CD4-positive, alpha-beta T cell treated with Interferon gamma for 1 hour (primary cell): ENCODE data around the gene DNAJC3.
"Not testable (repeated sequence)": the region's sequence is repeated elsewhere in the genome, so short reads cannot be mapped to it uniquely, and the experiment has no call there.

Experiments used
- DNase-seq: peaks from one replicate; pipeline ENCODE4 v3.0.0-alpha.2; 2020

DNAJC3 gene

GRCh38 chr13:95722241-95722640 is 45.3 kb downstream of the DNAJC3 start:
- DNase-seq: no peak

DNA sequence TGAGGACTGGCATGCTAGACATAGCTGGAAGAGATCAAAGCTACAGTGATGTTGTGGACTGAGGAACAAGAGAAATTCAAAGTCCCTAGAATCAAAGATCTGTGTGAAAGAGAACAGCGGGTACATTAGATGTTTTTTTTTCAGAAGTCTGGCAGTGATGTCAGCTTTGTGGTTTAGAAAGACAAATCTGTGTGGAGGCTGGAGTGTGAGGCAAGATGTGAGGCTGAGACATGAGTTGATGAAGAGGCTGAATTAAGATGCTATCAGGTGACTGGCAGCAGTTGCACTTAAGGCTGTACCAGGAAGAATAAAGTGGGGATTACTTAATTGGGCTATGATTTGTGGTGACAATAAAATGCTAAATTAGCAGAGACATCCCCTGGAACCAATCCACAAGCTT is 46.5 kb downstream of the DNAJC3 start:
- no peak for DNase-seq

DNA sequence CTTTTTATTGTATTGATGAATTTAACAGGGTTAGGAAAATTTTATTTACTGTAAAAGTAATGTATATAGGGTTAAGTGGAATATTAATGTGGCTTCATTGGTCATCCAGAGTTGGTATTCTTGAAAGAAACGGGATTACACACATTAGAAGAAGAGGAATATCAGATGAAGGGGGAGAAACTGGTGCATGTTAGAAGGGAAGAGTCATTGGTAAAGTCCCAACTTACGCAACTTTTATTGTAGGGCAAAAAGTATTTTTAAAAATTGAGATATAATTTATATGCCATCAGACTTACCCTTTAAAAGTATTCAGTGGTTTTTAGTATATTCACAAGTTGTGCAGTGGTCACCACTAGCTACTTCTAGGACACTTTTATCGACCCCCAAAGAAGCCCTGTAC is 47.3 kb downstream of the DNAJC3 start:
- no peak for DNase-seq

DNA sequence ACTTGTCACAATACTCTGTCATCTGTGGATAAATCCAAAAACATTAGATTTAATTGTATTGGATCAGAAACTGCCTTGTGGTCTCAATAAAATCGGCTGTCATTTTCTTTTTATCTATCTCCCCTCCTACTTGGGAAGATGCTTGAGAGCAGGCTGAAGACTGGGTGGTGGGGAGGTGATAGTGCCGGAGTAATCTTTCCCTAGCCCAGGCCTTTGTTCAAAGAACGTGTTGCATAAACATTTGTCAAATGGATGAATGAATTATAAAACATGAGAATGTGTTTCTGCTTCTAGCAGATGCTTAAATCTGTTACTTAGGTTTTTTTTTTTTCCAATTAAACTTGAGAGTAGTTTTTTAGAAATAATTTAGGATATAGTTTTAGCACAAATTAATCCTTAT is 49.9 kb downstream of the DNAJC3 start:
- no peak for DNase-seq

DNA sequence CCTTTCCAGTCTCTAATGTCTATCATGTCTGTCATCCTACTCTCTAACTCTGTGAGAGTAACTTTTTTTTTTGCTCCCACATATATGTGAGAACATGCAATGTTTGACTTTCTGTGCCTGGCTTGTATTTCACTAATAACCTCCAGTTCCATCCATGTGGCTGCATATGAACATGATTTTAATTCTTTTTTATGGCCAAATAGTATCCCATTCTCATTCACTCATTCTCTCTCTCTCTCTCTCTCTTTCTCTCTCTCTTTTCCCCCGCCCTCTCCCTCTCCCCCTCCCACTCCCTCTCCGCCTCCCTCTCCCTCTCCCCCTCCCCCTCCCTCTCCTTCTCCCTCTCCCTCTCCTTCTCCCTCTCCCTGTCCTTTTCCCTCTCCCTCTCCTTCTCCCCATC is 52.0 kb downstream of the DNAJC3 start:
- no peak for DNase-seq

- DNase-seq: no peak
These were observed 57.2 kb downstream of the DNAJC3 start for GRCh38 chr13:95734124-95734523.

DNA sequence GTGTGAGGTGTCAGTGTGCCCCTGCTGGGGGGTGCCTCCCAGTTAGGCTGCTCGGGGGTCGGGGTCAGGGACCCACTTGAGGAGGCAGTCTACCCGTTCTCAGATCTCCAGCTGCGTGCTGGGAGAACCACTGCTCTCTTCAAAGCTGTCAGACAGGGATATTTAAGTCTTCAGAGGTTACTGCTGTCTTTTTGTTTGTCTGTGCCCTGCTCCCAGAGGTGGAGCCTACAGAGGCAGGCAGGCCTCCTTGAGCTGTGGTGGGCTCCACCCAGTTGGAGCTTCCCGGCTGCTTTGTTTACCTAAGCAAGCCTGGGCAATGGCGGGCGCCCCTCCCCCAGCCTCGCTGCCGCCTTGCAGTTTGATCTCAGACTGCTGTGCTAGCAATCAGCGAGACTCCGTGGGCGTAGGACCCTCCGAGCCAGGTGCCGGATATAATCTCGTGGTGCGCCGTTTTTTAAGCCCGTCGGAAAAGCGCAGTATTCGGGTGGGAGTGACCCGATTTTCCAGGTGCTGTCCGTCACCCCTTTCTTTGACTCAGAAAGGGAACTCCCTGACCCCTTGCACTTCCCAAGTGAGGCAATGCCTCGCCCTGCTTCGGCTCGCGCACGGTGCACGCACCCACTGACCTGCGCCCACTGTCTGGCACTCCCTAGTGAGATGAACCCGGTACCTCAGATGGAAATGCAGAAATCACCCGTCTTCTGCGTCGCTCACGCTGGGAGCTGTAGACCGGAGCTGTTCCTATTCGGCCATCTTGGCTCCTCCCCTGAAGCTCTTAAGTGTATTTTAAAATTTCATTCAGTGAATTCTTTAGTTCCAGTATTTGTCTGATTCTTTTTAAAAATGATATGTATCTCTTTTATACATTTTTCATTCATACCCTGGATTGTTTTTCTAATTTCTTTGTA is 63.4 kb downstream of the DNAJC3 start:
- not testable (repeated sequence) for DNase-seq

- DNase-seq: no peak
These were observed 64.0 kb downstream of the DNAJC3 start for GRCh38 chr13:95740979-95741320.

GRCh38 chr13:95741584-95742563 is 64.9 kb downstream of the DNAJC3 start:
- DNase-seq: no peak

- DNase-seq: no peak
These were observed 66.3 kb downstream of the DNAJC3 start for GRCh38 chr13:95743192-95743591.

- DNase-seq: no peak
These were observed 68.3 kb downstream of the DNAJC3 start for GRCh38 chr13:95745289-95745688.

DNA sequence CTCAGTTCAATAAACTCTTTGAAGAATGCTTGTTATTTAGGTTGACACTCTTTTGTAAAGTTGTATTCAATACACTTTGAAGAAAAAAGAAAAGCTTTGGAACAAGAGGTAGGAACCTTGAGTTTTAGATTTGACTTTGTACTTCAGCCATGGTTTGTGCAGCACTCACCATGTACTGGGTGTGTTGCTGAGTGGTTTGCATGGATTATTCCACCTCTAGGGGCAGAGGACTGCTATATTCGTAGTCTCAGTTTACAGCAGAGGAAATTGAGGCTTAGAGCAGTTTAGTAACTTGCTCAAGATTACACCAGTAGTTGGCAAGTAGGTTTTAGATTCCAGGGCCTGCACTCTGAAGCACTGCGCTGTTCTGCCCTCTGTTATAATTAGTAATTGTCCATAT is 68.8 kb downstream of the DNAJC3 start:
- DNase-seq: no peak

DNA sequence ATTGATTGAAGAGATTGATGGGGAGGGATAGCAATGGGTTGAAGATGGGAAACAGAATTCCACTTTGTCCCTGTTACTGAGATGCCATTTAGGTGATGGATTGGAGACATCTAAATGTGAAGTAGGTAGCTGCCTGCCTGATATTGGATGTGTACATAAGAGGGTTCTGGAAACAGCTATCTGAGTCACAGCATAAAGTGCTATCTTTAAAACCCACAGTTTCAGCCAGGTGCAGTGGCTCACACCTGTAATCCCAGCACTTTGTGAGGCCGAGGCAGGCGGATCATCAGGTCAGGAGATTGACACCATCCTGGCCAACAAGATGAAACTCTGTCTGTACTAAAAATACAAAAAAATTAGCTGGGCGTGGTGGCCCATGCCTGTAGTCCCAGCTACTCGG is 72.6 kb downstream of the DNAJC3 start:
- no peak for DNase-seq

- no peak for DNase-seq
These were observed 75.7 kb downstream of the DNAJC3 start for GRCh38 chr13:95752677-95753076.

DNA sequence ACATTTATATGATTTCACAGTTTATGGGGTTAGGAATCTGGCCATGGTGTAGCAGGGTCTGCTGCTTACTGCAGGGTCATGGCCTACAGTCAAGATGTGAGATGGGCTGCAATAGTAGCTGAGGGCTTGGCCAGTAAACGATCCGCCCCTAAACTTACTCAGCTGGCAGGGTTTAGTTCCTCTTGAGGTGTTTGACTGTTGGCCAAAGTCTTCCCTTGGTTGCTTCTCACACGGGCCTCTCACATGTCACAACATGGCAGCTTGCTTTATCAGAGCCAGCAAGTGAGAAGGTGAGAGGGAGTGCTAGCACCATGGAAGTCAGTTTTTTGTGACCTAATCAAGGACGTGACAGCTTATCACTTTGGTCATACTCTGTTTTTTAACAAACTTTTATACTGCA is 77.1 kb downstream of the DNAJC3 start:
- DNase-seq: no peak

DNA sequence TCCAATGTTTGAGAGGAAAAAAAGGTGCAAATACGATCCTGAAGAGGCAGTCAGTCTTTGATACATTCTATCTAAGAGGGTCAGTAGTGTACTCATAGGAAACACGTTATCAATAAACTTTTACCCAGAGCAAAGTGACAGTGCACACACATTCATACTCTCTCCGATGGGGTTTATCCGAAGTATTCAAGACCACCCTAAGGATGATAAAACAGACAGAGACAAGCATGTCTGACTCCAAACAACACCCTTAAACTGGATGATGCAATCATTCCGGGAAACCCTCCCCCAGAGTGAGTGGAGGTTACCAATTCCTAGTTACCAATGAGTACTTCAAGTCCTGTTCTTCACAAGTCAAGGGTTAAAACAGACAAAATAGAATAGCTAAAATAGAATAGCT is 79.1 kb downstream of the DNAJC3 start:
- DNase-seq: no peak

DNA sequence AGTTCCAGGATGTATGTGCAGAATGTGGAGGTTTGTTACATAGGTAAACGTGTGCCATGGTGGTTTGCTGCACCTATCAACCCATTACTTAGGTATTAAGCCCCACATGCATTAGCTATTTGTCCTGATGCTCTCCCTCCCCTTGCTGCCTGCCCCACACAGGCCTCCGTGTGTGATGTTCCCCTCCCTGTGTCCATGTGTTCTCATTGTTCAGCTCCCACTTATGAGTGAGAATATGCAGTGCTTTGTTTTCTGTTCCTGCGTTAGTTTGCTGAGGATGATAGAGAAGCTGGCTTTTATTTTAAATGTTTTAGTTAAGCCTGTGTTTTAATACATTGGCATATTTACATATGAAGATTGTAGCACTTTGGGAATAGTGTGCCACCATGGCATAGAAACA is 85.7 kb downstream of the DNAJC3 start:
- not testable (repeated sequence) for DNase-seq

- DNase-seq: no peak
These were observed 86.7 kb downstream of the DNAJC3 start for GRCh38 chr13:95763601-95764000.

DNA sequence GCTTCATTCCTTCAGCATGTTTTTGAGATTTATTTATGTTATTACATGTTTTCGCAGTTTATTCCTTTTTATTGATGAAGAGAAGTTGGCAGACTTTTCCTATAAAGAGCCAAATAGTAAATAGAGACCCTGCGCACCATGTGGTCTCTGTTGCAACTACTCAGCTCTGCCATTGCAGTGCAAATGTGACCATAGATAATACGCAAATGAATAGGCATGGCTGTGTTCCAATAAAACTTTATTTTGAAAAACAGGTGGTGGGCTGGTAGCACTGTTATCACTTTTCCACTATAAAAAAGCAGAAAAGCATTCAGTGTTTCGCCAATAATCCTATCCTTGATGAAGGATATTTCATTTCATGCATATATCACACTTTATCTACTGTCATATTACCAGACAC is 95.0 kb downstream of the DNAJC3 start:
- no peak for DNase-seq

DNA sequence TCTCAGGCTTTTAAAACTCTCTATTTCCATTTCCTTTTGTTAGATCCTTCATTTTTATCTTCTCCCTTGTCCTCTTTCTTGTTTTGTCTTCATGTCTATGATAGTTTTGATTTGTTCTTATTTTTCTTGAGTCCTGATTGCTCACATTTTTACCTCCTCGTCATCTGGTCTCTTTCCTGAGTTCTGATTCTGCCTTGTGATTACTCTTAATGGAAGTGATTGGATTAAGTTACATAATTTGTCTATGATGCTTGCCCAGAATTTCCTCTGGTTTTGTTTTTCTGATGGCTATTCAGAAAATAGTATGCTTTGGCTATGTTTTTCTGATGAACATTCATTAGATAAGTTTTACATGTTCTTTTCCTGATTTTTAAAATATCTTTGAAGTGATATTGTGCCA is 102.6 kb downstream of the DNAJC3 start:
- DNase-seq: no peak

- no peak for DNase-seq
These were observed 104.1 kb downstream of the DNAJC3 start for GRCh38 chr13:95781016-95781415.

- DNase-seq: not testable (repeated sequence)
These were observed 105.0 kb downstream of the DNAJC3 start for GRCh38 chr13:95781940-95782339.

GRCh38 chr13:95783747-95784146 is 106.8 kb downstream of the DNAJC3 start:
- DNase-seq: no peak
